Measurements from ENCODE around the gene FBRSL1.
"Not testable (repeated sequence)": the region's sequence is repeated elsewhere in the genome, so short reads cannot be mapped to it uniquely, and the experiment has no call there.

FBRSL1 gene

GRCh38 chr12:132453361-132454192 is 36.4 kb upstream of the FBRSL1 start:
- DNase-seq (ENCODE audit: low spot score) = no peak

- DNase-seq (ENCODE audit: low spot score) = no peak
Measured at GRCh38 chr12:132454193-132454932, 35.6 kb upstream of the FBRSL1 start.

GRCh38 chr12:132454933-132455418 is 35.0 kb upstream of the FBRSL1 start:
- DNase-seq (ENCODE audit: low spot score) = no peak

GRCh38 chr12:132455565-132455964 is 34.4 kb upstream of the FBRSL1 start:
- no peak for DNase-seq (ENCODE audit: low spot score)

- DNase-seq (ENCODE audit: low spot score) = no peak
Measured at GRCh38 chr12:132456186-132456943, 33.6 kb upstream of the FBRSL1 start.

GRCh38 chr12:132456944-132457495 is 32.9 kb upstream of the FBRSL1 start:
- DNase-seq (ENCODE audit: low spot score) = no peak

- DNase-seq (ENCODE audit: low spot score) = no peak
Measured at GRCh38 chr12:132458441-132458840, 31.5 kb upstream of the FBRSL1 start.

GRCh38 chr12:132458846-132459641 is 30.9 kb upstream of the FBRSL1 start:
- no peak for DNase-seq (ENCODE audit: low spot score)

- no peak for DNase-seq (ENCODE audit: low spot score)
Measured at GRCh38 chr12:132460571-132460970, 29.4 kb upstream of the FBRSL1 start.

- DNase-seq (ENCODE audit: low spot score) = no peak
Measured at GRCh38 chr12:132461526-132461925, 28.4 kb upstream of the FBRSL1 start.

- DNase-seq (ENCODE audit: low spot score) = no peak
Measured at GRCh38 chr12:132462788-132463187, 27.2 kb upstream of the FBRSL1 start.

- not testable (repeated sequence) for DNase-seq (ENCODE audit: low spot score)
Measured at GRCh38 chr12:132463284-132463924, 26.5 kb upstream of the FBRSL1 start.

- DNase-seq (ENCODE audit: low spot score) = not testable (repeated sequence)
Measured at GRCh38 chr12:132464304-132464703, 25.6 kb upstream of the FBRSL1 start.

- DNase-seq (ENCODE audit: low spot score) = no peak
Measured at GRCh38 chr12:132464820-132465219, 25.1 kb upstream of the FBRSL1 start.

- DNase-seq (ENCODE audit: low spot score) = no peak
Measured at GRCh38 chr12:132465269-132466190, 24.4 kb upstream of the FBRSL1 start.

GRCh38 chr12:132466241-132467201 is 23.4 kb upstream of the FBRSL1 start:
- no peak for DNase-seq (ENCODE audit: low spot score)

- no peak for DNase-seq (ENCODE audit: low spot score)
Measured at GRCh38 chr12:132467511-132467910, 22.4 kb upstream of the FBRSL1 start.

- DNase-seq (ENCODE audit: low spot score) = no peak
Measured at GRCh38 chr12:132469423-132469822, 20.5 kb upstream of the FBRSL1 start.
